Measurements from ENCODE around the gene CT47A7. TPM values are rescaled to one million over a fixed set of nuclear protein-coding genes. Genes with fewer than 3 reads are reported as not detected.
A peak's percentile ranks its signal among the peaks of the same experiment; 100 is the strongest.
"Not testable (repeated sequence)": the region's sequence is repeated elsewhere in the genome, so short reads cannot be mapped to it uniquely, and the experiment has no call there.

CT47A7 gene
- not detected for total RNA-seq

- H3K27ac ChIP-seq; intact Hi-C loops (cut with DNase I); H3K27me3 ChIP-seq (replicated peaks; ENCODE audit: insufficient read depth); H3K36me3 ChIP-seq; H3K4me3 ChIP-seq; H3K4me1 ChIP-seq (replicated peaks); DNase-seq (ENCODE audit: low spot score); H3K9me3 ChIP-seq: not testable (repeated sequence)
- no CpG with 5 or more reads among the region's 7 CpGs for WGBS
These were observed at the start of gene CT47A7 for GRCh38 chrX:120956500-120956899. Gene CT47A7 (minus strand): TSS chrX:120956600. CDS start chrX:120956345, 255 bp downstream.

GRCh38 chrX:121000589-121000988 is 44.2 kb upstream of the CT47A7 start:
- DNase-seq (ENCODE audit: low spot score) = no peak
- Histone ChIP-seq H3K4me3 (no peak overlapping the region), H3K4me1 (replicated peaks) (no peaks in the 10 kb centered on the region), H3K9me3 (no peaks in the 10 kb centered on the region), H3K27ac (no peak overlapping the region), H3K27me3 (replicated peaks; ENCODE audit: insufficient read depth) (no peaks in the 10 kb centered on the region), H3K36me3 (no peaks in the 10 kb centered on the region)
- no peak for TF ChIP-seq POLR2A (IDR thresholded peaks at IDR 0.05)
- TF ChIP-seq CTCF (IDR thresholded peaks at IDR 0.05) = peak in 1 of 4 experiments; percentile 15
- TF ChIP-seq POLR2AphosphoS5 (IDR thresholded peaks at IDR 0.05) = no peak
- intact Hi-C loops (cut with DNase I) = no loop called here
- 64% methylated on average over 4 of the region's 4 CpGs for WGBS

- no peak for DNase-seq (ENCODE audit: low spot score)
- WGBS = 81% methylated on average over 3 of the region's 3 CpGs
- no peaks in the 10 kb centered on the region for H3K36me3 ChIP-seq
These were observed 43.0 kb upstream of the CT47A7 start for GRCh38 chrX:120999413-120999812.

GRCh38 chrX:120985660-120986059 is 29.3 kb upstream of the CT47A7 start, which contains the start of gene CT47A1:
Gene CT47A1 (minus strand): TSS chrX:120985760. CDS start chrX:120985529, 231 bp downstream.
- H3K27ac ChIP-seq; intact Hi-C loops (cut with DNase I); DNase-seq (ENCODE audit: low spot score); H3K9me3 ChIP-seq; H3K4me1 ChIP-seq (replicated peaks); H3K4me3 ChIP-seq; H3K27me3 ChIP-seq (replicated peaks; ENCODE audit: insufficient read depth); H3K36me3 ChIP-seq: not testable (repeated sequence)
- no CpG with 5 or more reads among the region's 8 CpGs for WGBS

More at GRCh38 chrX:120999413-120999812, 43.0 kb upstream of the CT47A7 start:
- no peaks in the 10 kb centered on the region for H3K27me3 ChIP-seq (replicated peaks; ENCODE audit: insufficient read depth)
- H3K9me3 ChIP-seq = no peaks in the 10 kb centered on the region
- TF ChIP-seq POLR2AphosphoS5 (IDR thresholded peaks at IDR 0.05) (no peak), CTCF (IDR thresholded peaks at IDR 0.05) (no peak)
- no peak overlapping the region for H3K4me3 ChIP-seq
- intact Hi-C loops (cut with DNase I) = no loop called here
- no peaks in the 10 kb centered on the region for H3K4me1 ChIP-seq (replicated peaks)
- no peak overlapping the region for H3K27ac ChIP-seq

Small RNAs within 50 kb of the gene (small RNA-seq; reads per million reads assigned to genes)
- gene AL670379.1 (0 reads per million in 2 donors), gene AL670379.10 (0 reads per million in 2 donors), gene AL670379.11 (0 reads per million in 2 donors), gene AL670379.12 (0 reads per million in 2 donors), gene AL670379.2 (0 reads per million in 2 donors), gene AL670379.3 (0 reads per million in 2 donors), gene AL670379.4 (0 reads per million in 2 donors), gene AL670379.5 (0 reads per million in 2 donors), gene AL670379.6 (0 reads per million in 2 donors), gene AL670379.7 (0 reads per million in 2 donors), gene AL670379.8 (0 reads per million in 2 donors), gene AL670379.9 (0 reads per million in 2 donors)

Other genes with a start within 250 kb of the CT47A7 start
- 1 to 10 TPM in 1 of 2 donors, not detected in 1; 2.7 TPM for gene CT47B1, start 80.7 kb downstream of the CT47A7 start, total RNA-seq
- gene CT47A11, start 19.4 kb downstream of the CT47A7 start, total RNA-seq = not detected
- gene CT47A10, start 14.6 kb downstream of the CT47A7 start, total RNA-seq = not detected
- gene CT47A9, start 9.7 kb downstream of the CT47A7 start, total RNA-seq = not detected
- not detected for gene CT47A8, start 4.9 kb downstream of the CT47A7 start, total RNA-seq
- gene CT47A6, start 4.9 kb upstream of the CT47A7 start, total RNA-seq = 1 to 10 TPM in 1 of 2 donors, not detected in 1; 1.5 TPM
- not detected for gene CT47A5, start 9.7 kb upstream of the CT47A7 start, total RNA-seq
- not detected for gene CT47A4, start 14.6 kb upstream of the CT47A7 start, total RNA-seq
- gene CT47A3, start 19.5 kb upstream of the CT47A7 start, total RNA-seq = not detected
- not detected for gene CT47A2, start 24.3 kb upstream of the CT47A7 start, total RNA-seq
- 1 to 10 TPM in 1 of 2 donors, not detected in 1; 2.1 TPM for gene CT47A1, start 29.2 kb upstream of the CT47A7 start, total RNA-seq
- gene GLUD2, start 91.0 kb upstream of the CT47A7 start, total RNA-seq = 100 to 1,000 TPM in 1 of 2 donors, under 1 TPM in 1; 0.64 to 111 TPM